Fibroblast of lung (primary cell): ENCODE results near the gene FAM13A.

Experiments
- EZH2 ChIP-seq: IDR thresholded peaks from 2 replicates; pipeline ENCODE4 v1.5.1; 2012; ENCODE audit warnings: low read length, control low read depth, mild to moderate bottlenecking; ENCODE audit errors: missing control alignments
- TF ChIP-seq, protein P1 (sequence below), 2 donors: IDR thresholded peaks in 1 of 2; conservative IDR thresholded peaks in 1 of 2; 1 replicate in 1 of 2; 2 replicates in 1 of 2; pipeline ENCODE4 v1.5.1; 2011 to 2012; ENCODE audit warnings: low read length in 2 of 2, control low read depth in 1 of 2, inconsistent platforms in 1 of 2, low read depth in 1 of 2, mild to moderate bottlenecking in 1 of 2

DNA sequence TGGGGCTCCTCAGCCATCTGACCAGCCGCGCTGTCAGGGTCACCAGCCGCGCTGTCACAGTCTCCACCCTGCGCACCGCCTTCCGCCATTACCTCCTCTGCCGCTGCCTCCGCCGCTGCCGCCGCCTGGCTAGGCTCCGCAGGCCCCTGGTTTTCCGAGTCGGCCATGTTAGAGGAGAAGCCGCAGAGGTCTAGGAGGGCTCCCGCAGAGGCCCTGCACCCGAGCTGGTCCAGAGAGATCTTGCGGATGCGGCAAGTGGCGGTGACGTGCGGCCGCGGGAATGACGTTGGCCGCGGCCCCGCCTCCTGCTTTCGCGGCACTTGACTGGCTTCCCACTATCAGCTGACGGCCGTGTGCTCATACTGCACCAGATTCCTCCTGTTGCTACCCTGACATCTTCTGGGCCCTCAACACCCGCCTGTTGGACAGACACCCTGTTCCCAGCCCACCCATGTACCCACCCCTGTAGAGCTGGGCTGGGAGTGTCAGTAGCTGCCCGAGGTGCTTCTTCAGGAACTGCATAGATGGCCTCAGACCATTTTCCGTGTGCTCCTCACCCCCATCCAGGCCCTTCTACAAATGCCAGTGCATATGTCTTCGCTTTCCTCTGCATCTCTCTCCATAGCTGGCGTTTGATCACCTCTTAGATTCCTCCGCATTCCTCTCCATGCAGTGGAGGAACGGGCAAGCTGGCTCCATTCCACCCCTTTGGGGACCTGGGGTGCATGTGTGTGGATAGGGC, 359.2 kb downstream of the FAM13A start, which contains the start of gene NAP1L5:
- TF ChIP-seq, protein P1, sequence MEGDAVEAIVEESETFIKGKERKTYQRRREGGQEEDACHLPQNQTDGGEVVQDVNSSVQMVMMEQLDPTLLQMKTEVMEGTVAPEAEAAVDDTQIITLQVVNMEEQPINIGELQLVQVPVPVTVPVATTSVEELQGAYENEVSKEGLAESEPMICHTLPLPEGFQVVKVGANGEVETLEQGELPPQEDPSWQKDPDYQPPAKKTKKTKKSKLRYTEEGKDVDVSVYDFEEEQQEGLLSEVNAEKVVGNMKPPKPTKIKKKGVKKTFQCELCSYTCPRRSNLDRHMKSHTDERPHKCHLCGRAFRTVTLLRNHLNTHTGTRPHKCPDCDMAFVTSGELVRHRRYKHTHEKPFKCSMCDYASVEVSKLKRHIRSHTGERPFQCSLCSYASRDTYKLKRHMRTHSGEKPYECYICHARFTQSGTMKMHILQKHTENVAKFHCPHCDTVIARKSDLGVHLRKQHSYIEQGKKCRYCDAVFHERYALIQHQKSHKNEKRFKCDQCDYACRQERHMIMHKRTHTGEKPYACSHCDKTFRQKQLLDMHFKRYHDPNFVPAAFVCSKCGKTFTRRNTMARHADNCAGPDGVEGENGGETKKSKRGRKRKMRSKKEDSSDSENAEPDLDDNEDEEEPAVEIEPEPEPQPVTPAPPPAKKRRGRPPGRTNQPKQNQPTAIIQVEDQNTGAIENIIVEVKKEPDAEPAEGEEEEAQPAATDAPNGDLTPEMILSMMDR (conservative IDR thresholded peaks at IDR 0.05 in 1 of 2, IDR thresholded peaks at IDR 0.05 in 1 of 2; ENCODE audit: low read depth in 1 of 2, low read length in 2 of 2) = no peak
- TF ChIP-seq EZH2 = no peak
